ENCODE measurements around the gene KCNQ2.

KCNQ2 gene

GRCh38 chr20:63427724-63428330 lies 44.6 kb downstream of the KCNQ2 start:
- TF ChIP-seq EZH2 (IDR thresholded peaks at IDR 0.05; ENCODE audit: borderline replicate concordance, low read depth, low read length, severe bottlenecking) (no peak), CTCF (IDR thresholded peaks at IDR 0.05; ENCODE audit: borderline replicate concordance, extremely low read depth, low read length, poor library complexity, severe bottlenecking) (no peak)
- no peak for DNase-seq
- no peak overlapping the region for H2AFZ ChIP-seq (ENCODE audit: low read depth, low read length)
- H3K9me3 ChIP-seq (ENCODE audit: insufficient read depth, low read length, severe bottlenecking), result no peaks in the 10 kb centered on the region
- no peak overlapping the region for H3K9ac ChIP-seq (ENCODE audit: low read depth, low read length)
- no peak overlapping the region for H3K4me3 ChIP-seq (ENCODE audit: low read depth in 1 of 2, low read length in 2 of 2)
- H4K20me1 ChIP-seq (ENCODE audit: insufficient read depth, low read length), result no peaks in the 10 kb centered on the region; the same call in 1 of the 2 replicates
- no peaks in the 10 kb centered on the region for H3K27me3 ChIP-seq (ENCODE audit: insufficient read depth, low read length, poor library complexity)
- no peaks in the 10 kb centered on the region for H3K79me2 ChIP-seq (ENCODE audit: insufficient read depth, low read length)
- no peaks in the 10 kb centered on the region for H3K36me3 ChIP-seq (ENCODE audit: insufficient read depth, low read length)
- H3K4me1 ChIP-seq (ENCODE audit: insufficient read depth, low read length), result no peaks in the 10 kb centered on the region
- no peak for ATAC-seq (ENCODE audit: insufficient read depth, low read depth)
- H3K27ac ChIP-seq (ENCODE audit: low read length), result no peak overlapping the region
- H3K4me2 ChIP-seq (ENCODE audit: insufficient read depth, low read length), result no peak overlapping the region

- H3K27me3 ChIP-seq (ENCODE audit: insufficient read depth, low read length, poor library complexity), result no peaks in the 10 kb centered on the region
- no peak overlapping the region for H2AFZ ChIP-seq (ENCODE audit: low read depth, low read length)
- DNase-seq, result no peak
- no peak for TF ChIP-seq EZH2 (IDR thresholded peaks at IDR 0.05; ENCODE audit: borderline replicate concordance, low read depth, low read length, severe bottlenecking)
- no peak for TF ChIP-seq CTCF (IDR thresholded peaks at IDR 0.05; ENCODE audit: borderline replicate concordance, extremely low read depth, low read length, poor library complexity, severe bottlenecking)
- no peak overlapping the region for H3K4me2 ChIP-seq (ENCODE audit: insufficient read depth, low read length)
- no peaks in the 10 kb centered on the region for H3K4me1 ChIP-seq (ENCODE audit: insufficient read depth, low read length)
- no peak overlapping the region for H3K27ac ChIP-seq (ENCODE audit: low read length)
- no peak for ATAC-seq (ENCODE audit: insufficient read depth, low read depth)
- H3K4me3 ChIP-seq (ENCODE audit: low read depth in 1 of 2, low read length in 2 of 2), result no peak overlapping the region
- no peaks in the 10 kb centered on the region; the same call in 1 of the 2 replicates for H4K20me1 ChIP-seq (ENCODE audit: insufficient read depth, low read length)
- no peaks in the 10 kb centered on the region for H3K79me2 ChIP-seq (ENCODE audit: insufficient read depth, low read length)
- H3K9me3 ChIP-seq (ENCODE audit: insufficient read depth, low read length, severe bottlenecking), result no peaks in the 10 kb centered on the region
- H3K9ac ChIP-seq (ENCODE audit: low read depth, low read length), result no peak overlapping the region
- no peaks in the 10 kb centered on the region for H3K36me3 ChIP-seq (ENCODE audit: insufficient read depth, low read length)
These were observed 45.2 kb downstream of the KCNQ2 start for GRCh38 chr20:63427206-63427605.

DNA sequence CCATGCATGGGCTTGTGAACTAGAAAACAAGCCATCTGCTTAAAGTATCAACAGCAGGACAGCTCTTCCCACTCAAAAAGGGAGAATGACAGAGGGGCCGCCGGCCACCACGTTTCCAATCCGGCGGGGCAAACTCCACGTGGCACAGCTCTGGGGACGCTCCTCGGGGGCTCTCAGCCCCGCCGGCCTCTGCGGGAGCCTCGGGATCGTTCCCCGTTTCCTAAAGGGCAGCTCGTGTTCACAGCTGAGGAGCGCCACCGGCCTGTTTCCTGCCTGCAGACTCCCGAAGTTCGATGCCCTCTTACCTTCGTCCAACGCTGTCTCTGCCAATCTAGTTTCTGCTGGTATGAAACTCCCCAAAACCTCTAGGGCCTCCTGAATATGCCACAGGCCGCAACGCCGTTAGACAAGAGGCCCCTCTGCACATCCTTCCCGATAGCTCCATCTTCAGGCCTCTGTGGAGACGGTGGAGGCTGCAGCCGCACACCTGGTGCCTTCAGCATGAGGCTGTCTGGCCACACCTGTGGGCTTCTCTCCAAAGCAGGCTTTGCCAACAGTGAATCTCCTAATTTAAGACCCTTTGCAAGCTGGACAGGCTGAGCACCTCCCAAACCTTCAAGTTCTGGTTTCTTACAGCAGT lies 46.5 kb downstream of the KCNQ2 start:
- Histone ChIP-seq H2AFZ (ENCODE audit: low read depth, low read length) (no peak overlapping the region), H3K27me3 (ENCODE audit: insufficient read depth, low read length, poor library complexity) (no peaks in the 10 kb centered on the region), H3K27ac (ENCODE audit: low read length) (no peak overlapping the region), H3K4me3 (ENCODE audit: low read depth in 1 of 2, low read length in 2 of 2) (no peak overlapping the region), H3K9ac (ENCODE audit: low read depth, low read length) (no peak overlapping the region), H4K20me1 (ENCODE audit: insufficient read depth, low read length) (no peaks in the 10 kb centered on the region; the same call in 1 of the 2 replicates), H3K9me3 (ENCODE audit: insufficient read depth, low read length, severe bottlenecking) (no peaks in the 10 kb centered on the region), H3K79me2 (ENCODE audit: insufficient read depth, low read length) (no peaks in the 10 kb centered on the region), H3K4me1 (ENCODE audit: insufficient read depth, low read length) (no peaks in the 10 kb centered on the region), H3K36me3 (ENCODE audit: insufficient read depth, low read length) (no peaks in the 10 kb centered on the region), H3K4me2 (ENCODE audit: insufficient read depth, low read length) (no peak overlapping the region)
- no peak for ATAC-seq (ENCODE audit: insufficient read depth, low read depth)
- TF ChIP-seq EZH2 (IDR thresholded peaks at IDR 0.05; ENCODE audit: borderline replicate concordance, low read depth, low read length, severe bottlenecking) (no peak), CTCF (IDR thresholded peaks at IDR 0.05; ENCODE audit: borderline replicate concordance, extremely low read depth, low read length, poor library complexity, severe bottlenecking) (no peak)
- DNase-seq, result no peak

Data from DND-41 (cell line).